Esophagus squamous epithelium (tissue), 4 donors: ENCODE measurements around the gene API5.

ENCODE experiments used
- POLR2A ChIP-seq, 4 donors: fragments of 450-650 bp; IDR thresholded peaks; one replicate each; pipeline ENCODE4 v1.6.1; 2017; ENCODE audit warnings: antibody characterized with exemption in 4 of 4, mild to moderate bottlenecking in 4 of 4, moderate library complexity in 3 of 4
- TF ChIP-seq, protein P1 (sequence below), 6 experiments: fragments of 450-650 bp in 4 of 6; fragments of 200-600 bp in 2 of 6; sonication (generic) in 2 of 6; IDR thresholded peaks; one replicate each; pipeline ENCODE4 v1.5.1; 2016 to 2019; ENCODE audit warnings: antibody characterized with exemption in 6 of 6, mild to moderate bottlenecking in 4 of 6, moderate library complexity in 4 of 6

GRCh38 chr11:43358801-43359421, 47.1 kb downstream of the API5 start, which contains the start of gene TTC17:
- TF ChIP-seq POLR2A (IDR thresholded peaks at IDR 0.05), result peak in 3 of 4 donors; percentile 52 to 90 (median 79)
- TF ChIP-seq, protein P1, sequence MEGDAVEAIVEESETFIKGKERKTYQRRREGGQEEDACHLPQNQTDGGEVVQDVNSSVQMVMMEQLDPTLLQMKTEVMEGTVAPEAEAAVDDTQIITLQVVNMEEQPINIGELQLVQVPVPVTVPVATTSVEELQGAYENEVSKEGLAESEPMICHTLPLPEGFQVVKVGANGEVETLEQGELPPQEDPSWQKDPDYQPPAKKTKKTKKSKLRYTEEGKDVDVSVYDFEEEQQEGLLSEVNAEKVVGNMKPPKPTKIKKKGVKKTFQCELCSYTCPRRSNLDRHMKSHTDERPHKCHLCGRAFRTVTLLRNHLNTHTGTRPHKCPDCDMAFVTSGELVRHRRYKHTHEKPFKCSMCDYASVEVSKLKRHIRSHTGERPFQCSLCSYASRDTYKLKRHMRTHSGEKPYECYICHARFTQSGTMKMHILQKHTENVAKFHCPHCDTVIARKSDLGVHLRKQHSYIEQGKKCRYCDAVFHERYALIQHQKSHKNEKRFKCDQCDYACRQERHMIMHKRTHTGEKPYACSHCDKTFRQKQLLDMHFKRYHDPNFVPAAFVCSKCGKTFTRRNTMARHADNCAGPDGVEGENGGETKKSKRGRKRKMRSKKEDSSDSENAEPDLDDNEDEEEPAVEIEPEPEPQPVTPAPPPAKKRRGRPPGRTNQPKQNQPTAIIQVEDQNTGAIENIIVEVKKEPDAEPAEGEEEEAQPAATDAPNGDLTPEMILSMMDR (IDR thresholded peaks at IDR 0.05), result peak in 1 of 6 experiments; percentile 3
